Suprapubic skin (tissue), 4 donors: ENCODE measurements around the gene AGPAT4.

Source experiments
- EP300 ChIP-seq: sonication (generic); formaldehyde crosslinking; IDR thresholded peaks from one replicate; pipeline ENCODE4 v1.6.1; 2017; ENCODE audit warnings: antibody characterized with exemption
- POLR2A ChIP-seq, 2 donors: fragments of 450-650 bp; IDR thresholded peaks; one replicate each; pipeline ENCODE4 v1.6.1; 2017; ENCODE audit warnings: antibody characterized with exemption in 2 of 2, mild to moderate bottlenecking in 2 of 2, moderate library complexity in 2 of 2
- POLR2AphosphoS5 ChIP-seq, 3 donors: sonication (generic); formaldehyde crosslinking; IDR thresholded peaks; one replicate each; pipeline ENCODE4 v1.6.1; 2017; ENCODE audit warnings: antibody characterized with exemption in 3 of 3
- TF ChIP-seq, protein P1 (sequence below), 2 donors: fragments of 200-600 bp in 1 of 2; fragments of 450-650 bp in 1 of 2; sonication (generic) in 1 of 2; IDR thresholded peaks; one replicate each; pipeline ENCODE4 v1.5.1; 2016 to 2019; ENCODE audit warnings: antibody characterized with exemption in 2 of 2, mild to moderate bottlenecking in 1 of 2, moderate library complexity in 1 of 2

- TF ChIP-seq POLR2AphosphoS5 (IDR thresholded peaks at IDR 0.05), result no peak
- no peak for TF ChIP-seq EP300
- TF ChIP-seq, protein P1, sequence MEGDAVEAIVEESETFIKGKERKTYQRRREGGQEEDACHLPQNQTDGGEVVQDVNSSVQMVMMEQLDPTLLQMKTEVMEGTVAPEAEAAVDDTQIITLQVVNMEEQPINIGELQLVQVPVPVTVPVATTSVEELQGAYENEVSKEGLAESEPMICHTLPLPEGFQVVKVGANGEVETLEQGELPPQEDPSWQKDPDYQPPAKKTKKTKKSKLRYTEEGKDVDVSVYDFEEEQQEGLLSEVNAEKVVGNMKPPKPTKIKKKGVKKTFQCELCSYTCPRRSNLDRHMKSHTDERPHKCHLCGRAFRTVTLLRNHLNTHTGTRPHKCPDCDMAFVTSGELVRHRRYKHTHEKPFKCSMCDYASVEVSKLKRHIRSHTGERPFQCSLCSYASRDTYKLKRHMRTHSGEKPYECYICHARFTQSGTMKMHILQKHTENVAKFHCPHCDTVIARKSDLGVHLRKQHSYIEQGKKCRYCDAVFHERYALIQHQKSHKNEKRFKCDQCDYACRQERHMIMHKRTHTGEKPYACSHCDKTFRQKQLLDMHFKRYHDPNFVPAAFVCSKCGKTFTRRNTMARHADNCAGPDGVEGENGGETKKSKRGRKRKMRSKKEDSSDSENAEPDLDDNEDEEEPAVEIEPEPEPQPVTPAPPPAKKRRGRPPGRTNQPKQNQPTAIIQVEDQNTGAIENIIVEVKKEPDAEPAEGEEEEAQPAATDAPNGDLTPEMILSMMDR (IDR thresholded peaks at IDR 0.05), result no peak
- TF ChIP-seq POLR2A (IDR thresholded peaks at IDR 0.05), result no peak
Measured at GRCh38 chr6:161200610-161201370, 73.1 kb downstream of the AGPAT4 start.
